ENCODE results near the gene FAM135A. TPM values are rescaled to one million over a fixed set of nuclear protein-coding genes. Genes with fewer than 3 reads are reported as not detected.

The FAM135A gene
- total and polyA plus RNA-seq, 9 of the 15 experiments (the other 6 are each of a cell fraction or from before 2014, with no cell fraction given) = 7.4 to 32.9 (median 19.2) TPM

GRCh38 chr6:70412252-70413113 lies 825 bp upstream of the FAM135A start (continued):
- peak; percentile 28; the same call in 1 of the 2 replicates for TF ChIP-seq RREB1 (CRISPR knock-in tag; IDR thresholded peaks at IDR 0.05)

- WGBS (ENCODE audit: insufficient coverage, low coverage, missing lambda C conversion rate) = 0% methylated on average over 20 of the region's 20 CpGs
- Histone ChIP-seq H3K9me3 (replicated peaks; ENCODE audit: control insufficient read depth, insufficient read depth, low read depth, low read length) (no peaks in the 10 kb centered on the region), H3K9ac (ENCODE audit: insufficient read depth in 1 of 2, low read depth in 2 of 2, low read length in 2 of 2) (peak overlapping the region; percentile 73 to 97), H3K27ac (ENCODE audit: extremely low read depth, low read depth, low read length) (peak overlapping the region; percentile 76), H2AFZ (ENCODE audit: low read depth, low read length) (peak overlapping the region; percentile 87), H3K27me3 (ENCODE audit: control insufficient read depth in 2 of 2, insufficient read depth in 2 of 2, low read length in 2 of 2) (no peaks in the 10 kb centered on the region), H3K4me3 (peak overlapping the region; percentile 83), H4K20me1 (replicated peaks; ENCODE audit: control insufficient read depth, insufficient read depth, low read length) (no peaks in the 10 kb centered on the region), H3K36me3 (ENCODE audit: control insufficient read depth, insufficient read depth, low read length) (peaks cover 26% of the 10 kb centered on the region), H3K9me1 (ENCODE audit: control insufficient read depth, insufficient read depth, low read length) (no peaks in the 10 kb centered on the region), H3K4me1 (replicated peaks in 1 of 2; ENCODE audit: control insufficient read depth in 2 of 2, insufficient read depth in 2 of 2, low read length in 2 of 2) (peaks cover 3 to 6% of the 10 kb centered on the region in 2 experiments; a peak in 2 of 5 replicates), H3K79me2 (ENCODE audit: control insufficient read depth, insufficient read depth, low read length) (peaks cover 57% of the 10 kb centered on the region), H3K4me2 (ENCODE audit: insufficient read depth, low read length) (peak overlapping the region; percentile 93)
- no peak for FAIRE-seq
- BruUV-seq (replicated peaks) = no TSS peak
- intact Hi-C loops (cut with micrococcal nuclease) = loop anchor here (2.0 kb wide), 1 partner anchor 15 kb away; no protein-coding TSS in a partner anchor
- POLR2A ChIA-PET = interaction anchor here (0.7 to 2.3 kb wide), 6 partner anchors 8 to 835 kb away, joined by 3 to 23 read pairs (median 6); no protein-coding TSS in a partner anchor
- CTCF ChIA-PET (ENCODE audit: low intra/inter-chr PET ratio) = no interaction called here
- peak; percentile 6 for ATAC-seq
- in situ Hi-C loops (cut with MboI) = no loop called here
- peak in 2 of 4 experiments; percentile 19 to 44 for DNase-seq (ENCODE audit: extremely low read depth in 1 of 4, low spot score in 3 of 4)
- no peak for TF ChIP-seq NR3C1 (CRISPR knock-in tag; IDR thresholded peaks at IDR 0.05)
- TF ChIP-seq ID3 (CRISPR knock-in tag; IDR thresholded peaks at IDR 0.05) = no peak
- 0 out of 2 replicates have a peak, but pooled peaks have one; percentile 3 for TF ChIP-seq ID3 (tag; IDR thresholded peaks at IDR 0.05)
- peak; percentile 75 for TF ChIP-seq SAP30 (IDR thresholded peaks at IDR 0.05; ENCODE audit: borderline replicate concordance, insufficient read depth, low read depth, low read length, poor library complexity, severe bottlenecking)
- TF ChIP-seq TSC22D4 (tag; IDR thresholded peaks at IDR 0.05) = no peak
- TF ChIP-seq BACH1 (tag; IDR thresholded peaks at IDR 0.05) = no peak
- TF ChIP-seq POLR2AphosphoS5 (IDR thresholded peaks at IDR 0.05; ENCODE audit: control insufficient read depth, insufficient read depth, low read depth, low read length) = no peak
- TF ChIP-seq TAF7 (tag; IDR thresholded peaks at IDR 0.05) = no peak
- peak in 1 of 3 experiments; percentile 20 for TF ChIP-seq YY1 (IDR thresholded peaks at IDR 0.05; ENCODE audit: borderline replicate concordance in 1 of 3, control insufficient read depth in 1 of 3, extremely low read depth in 1 of 3, insufficient read depth in 3 of 3, insufficient read length in 1 of 3, insufficient replicate concordance in 2 of 3, low read depth in 1 of 3, low read length in 2 of 3)
Observed at GRCh38 chr6:70413992-70414494, 735 bp downstream of the FAM135A start.
